GM12878 (cell line): ENCODE results near the gene ABCA10. TPM values are rescaled to one million over a fixed set of nuclear protein-coding genes. Genes with fewer than 3 reads are reported as not detected.

Source experiments
- ATAC-seq: fragments of 200-7000 bp; cut with Tn5 transposase; 3 replicates; pipeline ENCODE4 v1.9.1; 2020; ENCODE audit warnings: mild to moderate bottlenecking, moderate library complexity
- BruUV-seq: library from RNA; stranded (reverse); fragments of 400-500 nt; replicated peaks from 2 replicates; lab custom pipeline; 2021; lab: Mats Ljungman, UMichigan
- CTCF ChIA-PET: fragments of 300-600 bp; sonication (Branson Sonifier 250); formaldehyde crosslinking; extraction: SDS; loops from one replicate; lab custom pipeline; 2021; ENCODE audit warnings: inconsistent platforms; lab: Yijun Ruan, JAX
- POLR2A ChIA-PET: fragments of 350-600 bp; formaldehyde crosslinking; extraction: SDS; loops from one replicate; lab custom pipeline; 2021; ENCODE audit warnings: inconsistent platforms; lab: Charles Lee
- RAD21 ChIA-PET: fragments of 300-600 bp; sonication (Branson Sonifier 250); formaldehyde crosslinking; loops from one replicate; lab custom pipeline; 2023; ENCODE audit warnings: antibody characterized with exemption; ENCODE audit not compliant: unreplicated experiment; lab: Charles Lee
- SMC1A ChIA-PET: fragments of 300-600 bp; sonication (Branson Sonifier 250); formaldehyde crosslinking; loops from one replicate; lab custom pipeline; 2023; ENCODE audit not compliant: unreplicated experiment, uncharacterized antibody; lab: Charles Lee
- DNase-seq: peaks from one replicate; pipeline ENCODE4 v3.0.0-alpha.2; 2011; ENCODE audit warnings: low read depth, low spot score
- FAIRE-seq: peaks from 3 replicates; lab custom pipeline; 2011; peaks lifted over from hg19 to GRCh38; lab: Jason Lieb, UNC
- H2AFZ ChIP-seq: 2 replicates; pipeline ENCODE4 v1.6.0; 2011; ENCODE audit warnings: low read depth, low read length, control low read depth; ENCODE audit not compliant: control insufficient read depth
- H3K27ac ChIP-seq: 2 replicates; pipeline ENCODE4 v1.5.1; 2011; ENCODE audit warnings: control low read depth; ENCODE audit not compliant: control insufficient read depth, insufficient read depth
- H3K27me3 ChIP-seq, 2 experiments: replicated peaks in 1 of 2; 2 replicates each; pipeline versions ENCODE4 v1.6.0 to v1.6.1; 2011; ENCODE audit warnings: low read length in 1 of 2; ENCODE audit not compliant: control insufficient read depth in 2 of 2, insufficient read depth in 2 of 2
- H3K36me3 ChIP-seq, 2 experiments: 2 replicates each; pipeline ENCODE4 v1.5.1; 2011; ENCODE audit warnings: low read length in 1 of 2; ENCODE audit not compliant: control insufficient read depth in 2 of 2, insufficient read depth in 2 of 2
- H3K4me1 ChIP-seq: 2 replicates; pipeline ENCODE4 v1.6.1; 2011; ENCODE audit warnings: mild to moderate bottlenecking, low read length, moderate library complexity, mixed read lengths; ENCODE audit not compliant: control insufficient read depth, insufficient read depth
- H3K4me2 ChIP-seq: 2 replicates; pipeline ENCODE4 v1.6.0; 2011; ENCODE audit warnings: control low read depth; ENCODE audit not compliant: control insufficient read depth, insufficient read depth
- H3K4me3 ChIP-seq: fragments of 200-600 bp; sonication (generic); 2 replicates; pipeline ENCODE4 v1.5.1; 2016
- H3K79me2 ChIP-seq: 2 replicates; pipeline ENCODE4 v1.6.0; 2011; ENCODE audit warnings: low read length; ENCODE audit not compliant: control insufficient read depth, insufficient read depth
- H3K9ac ChIP-seq: 2 replicates; pipeline ENCODE4 v1.8.0; 2011; ENCODE audit warnings: low read length, control low read depth, mixed read lengths; ENCODE audit not compliant: control insufficient read depth, insufficient read depth
- H3K9me3 ChIP-seq: replicated peaks from 3 replicates; pipeline ENCODE4 v1.5.1; 2011; ENCODE audit warnings: mild to moderate bottlenecking, low read length; ENCODE audit not compliant: control insufficient read depth, insufficient read depth
- H4K20me1 ChIP-seq: 2 replicates; pipeline ENCODE4 v1.6.0; 2011; ENCODE audit not compliant: control insufficient read depth, insufficient read depth
- CBFB ChIP-seq: IDR thresholded peaks from 2 replicates; pipeline ENCODE4 v1.6.1; 2016; ENCODE audit warnings: antibody characterized with exemption, low read depth
- DPF2 ChIP-seq: fragments of 450-650 bp; IDR thresholded peaks from 2 replicates; pipeline ENCODE4 v1.6.1; 2017; ENCODE audit warnings: mild to moderate bottlenecking
- EED ChIP-seq: sonication (generic); IDR thresholded peaks from 2 replicates; pipeline ENCODE4 v1.6.1; 2016; ENCODE audit warnings: antibody characterized with exemption, low read depth
- LARP7 ChIP-seq: fragments of 450-650 bp; IDR thresholded peaks from 2 replicates; pipeline ENCODE4 v1.6.1; 2017; ENCODE audit warnings: mild to moderate bottlenecking
- NBN ChIP-seq: fragments of 450-650 bp; IDR thresholded peaks from 2 replicates; pipeline ENCODE4 v1.6.1; 2016
- NFIC ChIP-seq: IDR thresholded peaks from 2 replicates; pipeline ENCODE4 v1.6.1; 2012; ENCODE audit warnings: low read depth, mild to moderate bottlenecking, inconsistent platforms, low read length, moderate library complexity
- POLR2A ChIP-seq: IDR thresholded peaks from 2 replicates; pipeline ENCODE4 v1.6.1; 2011; ENCODE audit warnings: low read depth, mild to moderate bottlenecking, low read length
- POU2F2 ChIP-seq: IDR thresholded peaks from 3 replicates; pipeline ENCODE4 v1.6.1; 2011; ENCODE audit warnings: low read depth, mild to moderate bottlenecking, low read length, borderline replicate concordance
- RELA ChIP-seq: fragments of 450-650 bp; IDR thresholded peaks from 2 replicates; pipeline ENCODE4 v1.8.0; 2014; ENCODE audit warnings: borderline replicate concordance; ENCODE audit not compliant: partially characterized antibody
- SMARCA5 ChIP-seq: fragments of 450-650 bp; IDR thresholded peaks from 2 replicates; pipeline ENCODE4 v1.6.1; 2017; ENCODE audit warnings: mild to moderate bottlenecking
- YY1 ChIP-seq: IDR thresholded peaks from 2 replicates; pipeline ENCODE4 v1.6.1; 2011; ENCODE audit warnings: low read depth, mild to moderate bottlenecking, low read length
- ZBED1 ChIP-seq: IDR thresholded peaks from 2 replicates; pipeline ENCODE4 v1.6.1; 2016; ENCODE audit warnings: borderline replicate concordance
- WGBS: methylation state at CpG from one replicate; pipeline ENCODE4 v1.1.6; 2016; ENCODE audit warnings: low lambda C conversion rate; ENCODE audit not compliant: insufficient replicate concordance, insufficient coverage; ENCODE audit errors: missing lambda C conversion rate; 5-methylcytosine and 5-hydroxymethylcytosine counted together
- in situ Hi-C: fragments of 300-500 bp; cut with MboI; formaldehyde crosslinking; loops from 9 replicates; pipeline ENCODE4 v1.14.3; 2018; ENCODE audit warnings: mixed read lengths
- intact Hi-C: fragments of 100-400 bp; cut with micrococcal nuclease; formaldehyde crosslinking; loops from one replicate; pipeline ENCODE4 v1.14.2; 2022; ENCODE audit not compliant: unreplicated experiment
- polyA plus RNA-seq, 11 experiments: library from polyadenylated mRNA; depleted of rRNA in 4 of 11; unstranded in 6 of 11; stranded (reverse) in 5 of 11; fragments of >200 nt; fragmentation: Nextera tagmentation in 4 of 11; fragmentation: Illumina TruSeq in 1 of 11; extraction: Ambion mirVana in 4 of 11; extraction: Trizol in 1 of 11; gene quantifications; 1 replicate in 1 of 11; 2 replicates in 10 of 11; pipeline versions ENCODE4 v1.2.1 to v1.2.3, GENCODE V29; 2011 to 2016; ENCODE audit warnings: inconsistent platforms in 2 of 11, missing spikeins in 2 of 11, low read depth in 1 of 11
- total RNA-seq, 4 experiments: library from RNA; depleted of rRNA in 3 of 4; stranded (reverse); fragments of >200 nt in 3 of 4; fragmentation: Illumina TruSeq in 1 of 4; extraction: Trizol in 1 of 4; gene quantifications; 2 replicates each; pipeline versions ENCODE4 v1.2.1 to v1.2.3, GENCODE V29; 2013 to 2021
- TF ChIP-seq, protein P1 (sequence below): fragments of 450-650 bp; formaldehyde crosslinking; IDR thresholded peaks from 2 replicates; pipeline ENCODE4 v1.4.0; 2022; ENCODE audit warnings: mild to moderate bottlenecking, moderate library complexity
- TF ChIP-seq, protein P2 (sequence below): fragments of 450-650 bp; IDR thresholded peaks from 2 replicates; pipeline ENCODE4 v1.6.1; 2016; ENCODE audit warnings: mild to moderate bottlenecking
- TF ChIP-seq, protein P3 (sequence below): fragments of 450-650 bp; IDR thresholded peaks from 2 replicates; pipeline ENCODE4 v1.6.1; 2017; ENCODE audit warnings: low read depth, mild to moderate bottlenecking, moderate library complexity
- TF ChIP-seq, protein P4 (sequence below): IDR thresholded peaks from 2 replicates; pipeline ENCODE4 v1.6.1; 2011; ENCODE audit warnings: borderline replicate concordance, low read depth, mild to moderate bottlenecking, moderate library complexity, mixed read lengths, low read length; ENCODE audit not compliant: insufficient read depth; ENCODE audit errors: extremely low read length
- TF ChIP-seq, protein P5 (sequence below): IDR thresholded peaks from 2 replicates; pipeline ENCODE4 v1.6.1; 2012; ENCODE audit warnings: low read depth, low read length, improper control_type of control experiment

The ABCA10 gene
- total and polyA plus RNA-seq, 10 of the 15 experiments (the other 5 are each of a cell fraction or from before 2014, with no cell fraction given), result 0.33 to 3.0 (median 0.83) TPM

DNA sequence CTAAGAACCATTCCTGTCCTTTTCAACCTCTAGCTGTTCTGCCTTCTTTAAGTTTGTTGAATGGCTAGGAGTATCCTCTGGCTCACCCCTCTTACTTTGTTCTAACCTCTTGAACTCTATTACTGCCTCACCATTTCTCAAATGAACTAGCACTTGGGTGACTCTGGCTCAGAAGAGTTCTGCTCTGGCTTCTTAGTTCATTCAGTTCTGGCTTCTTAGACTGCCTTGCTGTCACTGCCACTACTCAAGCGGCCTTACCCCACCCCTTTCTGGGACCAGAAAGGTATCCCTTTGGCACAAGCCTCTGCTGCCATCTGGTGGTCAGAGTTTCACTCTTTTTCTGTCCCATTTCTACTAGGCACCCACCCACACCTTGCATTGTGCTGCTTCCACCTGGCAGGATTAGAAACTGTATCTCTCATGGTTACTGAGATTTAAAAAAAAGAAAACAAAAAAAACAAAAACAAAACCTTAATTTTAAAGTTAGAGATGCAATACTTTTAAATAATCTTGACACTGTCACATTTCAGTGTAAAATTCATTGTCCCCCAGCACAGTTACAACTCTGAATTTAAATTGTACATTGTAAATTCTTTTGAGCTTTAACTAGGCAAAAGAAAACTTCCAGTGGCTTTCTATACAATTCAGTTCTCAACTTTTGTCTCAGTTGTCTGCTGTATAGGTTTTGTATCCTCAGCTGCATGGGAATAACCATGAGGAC, 6.9 kb upstream of the ABCA10 start:
- Histone ChIP-seq H3K36me3 (no peaks in the 10 kb centered on the region), H3K9me3 (peaks cover 8% of the 10 kb centered on the region), H3K27me3 (no peaks in the 10 kb centered on the region), H3K4me1 (peaks cover 4% of the 10 kb centered on the region; the same call in 1 of the 2 replicates), H3K27ac (0 out of 2 replicates have a peak overlapping the region, but pooled peaks have one; percentile 27), H2AFZ (no peak overlapping the region), H3K9ac (no peak overlapping the region), H3K4me2 (no peak overlapping the region), H4K20me1 (no peaks in the 10 kb centered on the region), H3K79me2 (no peaks in the 10 kb centered on the region), H3K4me3 (no peak overlapping the region)
- intact Hi-C loops, result loop anchor here (1.0 to 5.0 kb wide), 5 partner anchors 119 to 463 kb away; no protein-coding TSS in a partner anchor
- POLR2A ChIA-PET, result interaction anchor here (0.7 to 1.0 kb wide), 3 partner anchors 9 to 463 kb away, joined by 3 read pairs; no protein-coding TSS in a partner anchor
- in situ Hi-C loops, result no loop called here
- SMC1A ChIA-PET, result interaction anchor here (0.6 to 3.3 kb wide), 15 partner anchors 9 to 463 kb away, joined by 3 to 23 read pairs (median 4); no protein-coding TSS in a partner anchor
- RAD21 ChIA-PET, result interaction anchor here (0.6 to 2.0 kb wide), 15 partner anchors 9 to 463 kb away, joined by 3 to 11 read pairs (median 5); no protein-coding TSS in a partner anchor
- DNase-seq, result peak; percentile 79
- 0% methylated on average over 1 of the region's 1 CpG for WGBS
- BruUV-seq, result no TSS peak
- FAIRE-seq, result peak; percentile 80
- peak; percentile 100 for ATAC-seq
- CTCF ChIA-PET, result interaction anchor here (0.6 to 3.8 kb wide), 23 partner anchors 9 to 1106 kb away, joined by 3 to 54 read pairs (median 4); no protein-coding TSS in a partner anchor
- TF ChIP-seq RELA (peak; percentile 25), LARP7 (no peak), NBN (peak; percentile 35; the same call in 1 of the 2 replicates), SMARCA5 (peak; percentile 67; the same call in 1 of the 2 replicates), ZBED1 (no peak), YY1 (0 out of 2 replicates have a peak, but pooled peaks have one; percentile 45), DPF2 (no peak), POLR2A (no peak), POU2F2 (0 out of 3 replicates have a peak, but pooled peaks have one; percentile 41), EED (no peak), NFIC (no peak), CBFB (no peak)
- TF ChIP-seq, protein P1, sequence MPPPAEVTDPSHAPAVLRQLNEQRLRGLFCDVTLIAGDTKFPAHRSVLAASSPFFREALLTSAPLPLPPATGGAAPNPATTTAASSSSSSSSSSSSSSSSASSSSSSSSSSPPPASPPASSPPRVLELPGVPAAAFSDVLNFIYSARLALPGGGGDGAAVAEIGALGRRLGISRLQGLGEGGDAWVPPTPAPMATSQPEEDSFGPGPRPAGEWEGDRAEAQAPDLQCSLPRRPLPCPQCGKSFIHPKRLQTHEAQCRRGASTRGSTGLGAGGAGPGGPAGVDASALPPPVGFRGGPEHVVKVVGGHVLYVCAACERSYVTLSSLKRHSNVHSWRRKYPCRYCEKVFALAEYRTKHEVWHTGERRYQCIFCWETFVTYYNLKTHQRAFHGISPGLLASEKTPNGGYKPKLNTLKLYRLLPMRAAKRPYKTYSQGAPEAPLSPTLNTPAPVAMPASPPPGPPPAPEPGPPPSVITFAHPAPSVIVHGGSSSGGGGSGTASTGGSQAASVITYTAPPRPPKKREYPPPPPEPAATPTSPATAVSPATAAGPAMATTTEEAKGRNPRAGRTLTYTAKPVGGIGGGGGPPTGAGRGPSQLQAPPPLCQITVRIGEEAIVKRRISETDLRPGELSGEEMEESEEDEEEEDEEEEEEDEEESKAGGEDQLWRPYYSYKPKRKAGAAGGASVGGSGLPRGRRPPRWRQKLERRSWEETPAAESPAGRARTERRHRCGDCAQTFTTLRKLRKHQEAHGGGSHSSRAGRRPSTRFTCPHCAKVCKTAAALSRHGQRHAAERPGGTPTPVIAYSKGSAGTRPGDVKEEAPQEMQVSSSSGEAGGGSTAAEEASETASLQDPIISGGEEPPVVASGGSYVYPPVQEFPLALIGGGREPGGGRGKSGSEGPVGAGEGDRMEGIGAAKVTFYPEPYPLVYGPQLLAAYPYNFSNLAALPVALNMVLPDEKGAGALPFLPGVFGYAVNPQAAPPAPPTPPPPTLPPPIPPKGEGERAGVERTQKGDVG (CRISPR knock-in tag), result no peak
- TF ChIP-seq, protein P2, sequence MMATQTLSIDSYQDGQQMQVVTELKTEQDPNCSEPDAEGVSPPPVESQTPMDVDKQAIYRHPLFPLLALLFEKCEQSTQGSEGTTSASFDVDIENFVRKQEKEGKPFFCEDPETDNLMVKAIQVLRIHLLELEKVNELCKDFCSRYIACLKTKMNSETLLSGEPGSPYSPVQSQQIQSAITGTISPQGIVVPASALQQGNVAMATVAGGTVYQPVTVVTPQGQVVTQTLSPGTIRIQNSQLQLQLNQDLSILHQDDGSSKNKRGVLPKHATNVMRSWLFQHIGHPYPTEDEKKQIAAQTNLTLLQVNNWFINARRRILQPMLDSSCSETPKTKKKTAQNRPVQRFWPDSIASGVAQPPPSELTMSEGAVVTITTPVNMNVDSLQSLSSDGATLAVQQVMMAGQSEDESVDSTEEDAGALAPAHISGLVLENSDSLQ, result peak; percentile 95
- TF ChIP-seq, protein P3, sequence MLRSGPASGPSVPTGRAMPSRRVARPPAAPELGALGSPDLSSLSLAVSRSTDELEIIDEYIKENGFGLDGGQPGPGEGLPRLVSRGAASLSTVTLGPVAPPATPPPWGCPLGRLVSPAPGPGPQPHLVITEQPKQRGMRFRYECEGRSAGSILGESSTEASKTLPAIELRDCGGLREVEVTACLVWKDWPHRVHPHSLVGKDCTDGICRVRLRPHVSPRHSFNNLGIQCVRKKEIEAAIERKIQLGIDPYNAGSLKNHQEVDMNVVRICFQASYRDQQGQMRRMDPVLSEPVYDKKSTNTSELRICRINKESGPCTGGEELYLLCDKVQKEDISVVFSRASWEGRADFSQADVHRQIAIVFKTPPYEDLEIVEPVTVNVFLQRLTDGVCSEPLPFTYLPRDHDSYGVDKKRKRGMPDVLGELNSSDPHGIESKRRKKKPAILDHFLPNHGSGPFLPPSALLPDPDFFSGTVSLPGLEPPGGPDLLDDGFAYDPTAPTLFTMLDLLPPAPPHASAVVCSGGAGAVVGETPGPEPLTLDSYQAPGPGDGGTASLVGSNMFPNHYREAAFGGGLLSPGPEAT, result no peak
- TF ChIP-seq, protein P4, sequence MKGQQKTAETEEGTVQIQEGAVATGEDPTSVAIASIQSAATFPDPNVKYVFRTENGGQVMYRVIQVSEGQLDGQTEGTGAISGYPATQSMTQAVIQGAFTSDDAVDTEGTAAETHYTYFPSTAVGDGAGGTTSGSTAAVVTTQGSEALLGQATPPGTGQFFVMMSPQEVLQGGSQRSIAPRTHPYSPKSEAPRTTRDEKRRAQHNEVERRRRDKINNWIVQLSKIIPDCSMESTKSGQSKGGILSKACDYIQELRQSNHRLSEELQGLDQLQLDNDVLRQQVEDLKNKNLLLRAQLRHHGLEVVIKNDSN, result no peak
- TF ChIP-seq, protein P5, sequence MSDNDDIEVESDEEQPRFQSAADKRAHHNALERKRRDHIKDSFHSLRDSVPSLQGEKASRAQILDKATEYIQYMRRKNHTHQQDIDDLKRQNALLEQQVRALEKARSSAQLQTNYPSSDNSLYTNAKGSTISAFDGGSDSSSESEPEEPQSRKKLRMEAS, result no peak
